ENCODE data around the gene ZNF668.
"Not testable (repeated sequence)": the region's sequence is repeated elsewhere in the genome, so short reads cannot be mapped to it uniquely, and the experiment has no call there.

Gene ZNF668

DNA sequence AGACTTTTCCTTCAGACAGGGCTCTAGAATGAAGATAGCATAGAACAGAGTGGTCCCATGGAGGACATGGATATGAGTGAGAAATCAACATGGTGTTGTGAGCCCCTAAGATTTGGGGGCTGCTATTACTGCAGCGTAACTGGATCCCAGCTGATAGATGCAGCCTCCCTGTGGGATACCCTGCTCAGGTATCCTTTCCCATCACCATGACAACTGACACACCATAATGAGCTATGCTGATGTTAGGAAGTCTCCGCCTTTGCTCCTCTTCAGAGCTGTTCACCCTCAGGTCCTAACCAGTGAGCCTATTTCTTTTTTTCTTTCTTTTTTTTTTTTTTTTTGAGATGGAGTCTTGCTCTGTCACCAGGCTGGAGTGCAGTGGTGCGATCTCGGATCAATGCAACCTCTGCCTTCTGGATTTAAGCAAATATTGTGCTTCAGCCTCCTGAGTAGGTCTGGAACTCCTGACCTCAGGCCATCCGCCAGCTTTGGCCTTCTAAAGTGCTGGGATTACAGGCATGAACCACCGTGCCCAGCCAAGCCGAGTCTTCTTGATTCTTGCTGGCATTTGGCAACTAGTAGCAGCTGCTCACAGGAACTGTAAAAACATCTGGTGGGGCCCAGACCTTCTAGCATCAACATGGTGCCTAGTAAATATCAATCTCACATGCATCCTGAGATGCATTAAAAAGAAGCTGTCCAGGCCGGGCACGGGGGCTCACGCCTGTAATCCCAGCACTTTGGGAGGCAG, 23.6 kb downstream of the ZNF668 start:
- DNase-seq = no peak

DNA sequence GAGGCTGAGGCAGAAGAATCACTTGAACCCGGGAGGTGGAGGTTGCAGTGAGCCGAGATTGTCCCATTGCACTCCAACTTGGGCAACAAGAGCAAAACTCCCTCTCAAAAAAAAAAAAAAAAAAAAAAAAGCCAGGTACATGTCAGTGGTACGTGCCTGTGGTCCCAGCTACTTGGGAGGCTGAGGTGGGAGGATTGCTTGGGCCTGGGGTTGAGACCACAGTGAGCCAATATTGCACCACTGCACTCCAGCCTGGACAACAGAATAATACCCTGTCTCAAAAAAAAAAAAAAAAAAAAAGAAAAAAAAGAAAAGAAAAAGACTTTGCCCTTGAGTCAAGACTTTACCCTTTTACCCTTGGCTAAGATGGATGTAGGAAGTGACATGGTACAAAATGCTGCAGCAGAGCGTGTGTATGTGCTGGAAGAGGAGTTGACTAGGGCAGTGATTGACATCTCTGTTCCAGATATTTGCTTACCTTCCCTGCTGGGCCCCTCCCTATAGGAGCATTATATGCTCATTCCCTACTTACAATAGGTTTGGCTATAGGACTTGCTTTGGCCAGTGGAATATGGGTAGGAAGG, 30.1 kb downstream of the ZNF668 start:
- DNase-seq = no peak

GRCh38 chr16:31043352-31043751, 30.7 kb downstream of the ZNF668 start:
- DNase-seq = no peak

DNA sequence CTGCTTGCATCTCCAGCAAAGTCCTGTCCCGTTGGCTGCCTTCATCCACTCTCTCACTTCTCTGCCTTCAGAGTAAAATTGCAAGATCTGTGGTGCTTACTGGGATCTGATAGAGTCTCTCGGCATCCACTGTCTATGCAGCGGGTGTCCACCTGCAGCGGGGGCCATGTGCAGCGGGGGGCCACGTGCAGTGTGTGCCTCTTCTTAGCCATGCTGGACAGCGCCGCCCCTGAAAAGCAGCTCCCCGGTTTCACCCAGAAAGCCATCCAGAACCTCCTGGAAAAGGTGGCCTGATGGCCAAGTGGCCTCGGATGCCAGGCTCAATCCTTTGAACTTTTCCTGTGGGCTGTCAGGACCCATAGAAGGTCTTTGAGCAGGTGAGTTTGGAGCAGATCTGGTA, 31.2 kb downstream of the ZNF668 start:
- no peak for DNase-seq

- DNase-seq = no peak
Observed at GRCh38 chr16:31038993-31039392, 35.0 kb downstream of the ZNF668 start.

DNA sequence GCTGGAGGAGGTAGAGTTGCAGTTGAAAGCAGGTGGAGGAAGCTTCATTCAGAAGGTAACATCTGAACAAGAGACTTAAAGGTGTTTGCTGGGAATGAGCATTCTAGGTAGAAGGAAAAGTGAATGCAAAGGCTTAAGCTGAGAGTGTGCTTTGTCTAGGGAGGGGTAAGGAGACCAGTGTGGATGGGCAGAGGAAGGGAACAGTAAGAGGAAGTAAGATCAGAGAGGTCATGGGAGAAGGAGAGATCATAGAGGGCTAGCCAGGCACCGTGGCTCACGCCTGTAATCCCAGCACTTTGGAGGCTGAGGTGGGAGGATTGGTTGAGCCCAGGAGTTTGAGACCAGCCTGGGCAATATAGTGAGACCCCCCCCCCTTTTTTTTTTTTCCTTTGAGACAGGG, 37.3 kb downstream of the ZNF668 start:
- no peak for DNase-seq

DNA sequence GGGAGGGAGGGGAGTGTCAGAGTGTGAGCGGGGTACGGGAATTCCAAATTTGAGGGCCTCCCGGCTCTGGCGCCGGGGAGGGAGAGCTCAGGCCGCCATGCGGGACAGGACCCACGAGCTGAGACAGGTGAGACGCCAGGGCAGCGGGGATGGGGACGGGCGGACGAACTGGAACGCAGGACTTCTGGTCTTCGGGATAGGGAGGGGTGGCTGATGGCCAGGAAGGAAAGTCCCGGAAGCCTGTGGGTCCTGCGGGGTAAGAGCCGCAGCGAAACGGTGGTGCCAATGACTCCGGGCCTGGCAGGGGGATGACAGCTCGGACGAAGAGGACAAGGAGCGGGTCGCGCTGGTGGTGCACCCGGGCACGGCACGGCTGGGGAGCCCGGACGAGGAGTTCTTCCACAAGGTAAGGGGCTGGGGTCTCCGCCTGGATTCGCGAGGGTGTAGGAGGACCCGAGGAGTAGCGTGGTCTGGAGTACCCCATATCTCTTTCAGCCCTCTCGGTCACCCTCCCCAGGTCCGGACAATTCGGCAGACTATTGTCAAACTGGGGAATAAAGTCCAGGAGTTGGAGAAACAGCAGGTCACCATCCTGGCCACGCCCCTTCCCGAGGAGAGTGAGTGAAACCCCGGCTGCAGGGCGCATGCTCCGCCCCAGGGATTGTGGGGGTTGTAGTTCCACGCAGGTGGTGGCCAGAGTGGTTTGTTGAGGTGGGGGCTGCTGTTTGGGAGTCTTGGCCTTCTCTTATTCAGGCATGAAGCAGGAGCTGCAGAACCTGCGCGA, 40.1 kb downstream of the ZNF668 start:
- peak; percentile 18 for DNase-seq

DNA sequence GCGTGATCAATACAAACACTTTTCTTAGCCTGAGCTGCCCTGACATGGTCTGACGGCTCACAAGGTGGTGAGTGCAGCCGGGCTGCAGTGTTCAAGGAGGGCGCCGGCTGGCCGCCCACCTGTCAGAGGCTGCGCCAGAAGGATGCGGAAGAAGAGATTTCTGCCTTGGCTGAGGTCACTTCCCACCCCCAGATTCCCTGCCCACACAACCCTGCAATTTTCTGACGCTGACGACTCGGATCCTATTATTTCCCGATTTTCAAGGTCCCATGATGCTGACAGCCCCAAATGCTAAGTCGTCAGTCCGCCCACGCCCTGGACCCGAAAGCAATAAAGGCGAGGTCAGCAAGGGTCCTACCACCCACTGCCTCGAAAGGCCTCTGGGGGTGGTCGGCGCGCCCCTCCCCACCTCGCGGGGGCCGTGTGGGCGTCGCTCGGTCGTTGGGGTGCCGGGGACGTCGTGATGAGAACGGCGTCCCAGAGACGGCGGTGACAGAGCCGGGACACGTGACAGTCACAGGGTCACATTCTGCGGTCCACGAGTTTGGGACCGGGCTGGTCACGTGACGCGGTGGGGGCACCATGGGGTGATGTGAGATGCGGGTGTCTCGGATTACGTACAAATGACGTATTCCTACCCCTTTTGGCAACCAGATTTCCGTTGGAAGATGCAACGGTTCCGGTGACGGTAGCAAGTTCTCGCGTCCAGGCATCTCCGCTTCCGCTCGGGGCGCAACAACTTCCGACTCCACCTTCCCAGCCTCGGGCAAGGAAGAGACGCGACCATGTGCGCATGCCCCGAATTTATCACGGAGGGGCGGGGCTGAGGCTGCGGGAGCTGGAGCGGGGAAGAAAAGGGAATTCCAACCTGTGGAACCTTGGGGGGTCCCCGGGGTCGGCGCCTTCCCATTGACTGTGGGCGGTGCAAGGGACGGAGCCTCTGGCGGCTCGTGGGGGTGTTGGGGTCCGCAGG, 41.0 kb downstream of the ZNF668 start, which contains the start of gene STX4:
Gene STX4, plus strand, starts transcription at position 823 of the 973 bp plus-strand sequence. CDS start 248 bp downstream, outside the sequence.
- peak; percentile 64 for DNase-seq

DNA sequence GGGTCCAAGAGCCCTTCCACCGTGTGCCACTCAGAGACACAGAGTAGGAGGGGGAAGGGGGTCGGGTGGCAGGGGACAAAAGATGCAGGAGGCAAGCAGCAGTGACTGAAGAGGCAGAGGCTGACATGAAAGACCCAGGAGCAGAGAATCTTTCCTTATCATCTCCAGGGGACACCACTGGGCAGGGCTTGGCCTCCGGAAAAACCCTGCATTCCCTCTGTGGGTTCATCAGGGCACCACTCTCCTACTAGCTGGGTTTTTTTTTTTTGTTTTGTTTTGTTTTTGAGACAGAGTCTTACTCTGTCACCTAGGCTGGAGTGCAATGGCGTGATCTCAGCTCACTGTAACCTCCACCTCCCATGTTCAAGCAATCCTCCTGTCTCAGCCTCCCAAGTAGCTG, 42.8 kb downstream of the ZNF668 start:
- DNase-seq = no peak

- DNase-seq = no peak
Observed at GRCh38 chr16:31029272-31029671, 44.8 kb downstream of the ZNF668 start.

DNA sequence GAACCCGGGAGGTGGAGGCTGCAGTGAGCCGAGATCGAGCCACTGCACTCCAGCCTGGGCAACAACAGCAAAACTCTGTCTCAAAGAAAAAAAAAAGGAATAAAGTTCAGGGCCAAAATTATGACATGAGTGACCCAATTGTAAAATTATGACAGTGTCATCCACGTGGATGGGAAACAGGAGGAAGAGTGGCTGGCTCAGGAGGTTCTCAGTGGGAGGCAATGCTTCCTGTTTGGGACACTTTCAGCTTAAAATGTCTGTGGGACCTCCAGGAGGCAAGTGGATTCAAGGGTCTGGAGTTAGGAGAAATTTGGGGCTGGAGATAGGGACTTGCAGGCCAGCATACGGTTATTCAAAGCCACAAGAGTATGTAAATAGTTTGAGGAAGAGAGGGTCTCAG, 48.7 kb downstream of the ZNF668 start:
- DNase-seq = no peak

DNA sequence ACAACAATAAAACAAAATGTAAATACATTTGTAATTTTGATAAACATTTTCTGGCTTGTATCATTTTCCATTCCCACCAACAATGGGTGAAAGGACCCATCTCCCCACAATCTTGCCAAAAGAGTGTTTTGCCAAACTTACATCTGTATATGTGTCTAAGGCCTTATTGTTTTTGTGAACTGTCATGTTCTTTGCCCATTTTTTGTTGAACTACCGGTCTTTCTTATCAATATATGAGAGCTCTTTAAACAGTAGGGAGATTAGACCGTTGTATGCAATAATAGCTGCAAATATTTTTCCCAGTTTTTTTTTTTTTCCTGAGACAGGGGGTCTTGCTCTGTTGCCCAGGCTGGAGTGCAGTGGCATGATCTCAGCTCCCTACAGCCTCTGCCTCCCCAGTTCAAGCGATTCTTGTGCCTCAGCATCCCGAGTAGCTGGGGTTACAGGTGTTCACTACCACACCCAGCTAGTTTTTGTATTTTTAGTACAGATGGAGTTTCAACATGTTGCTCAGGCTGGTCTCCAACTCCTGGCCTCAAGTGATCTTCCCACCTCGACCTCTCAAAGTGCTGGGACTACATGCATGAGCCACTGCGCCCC, 50.3 kb downstream of the ZNF668 start:
- no peak for DNase-seq

DNA sequence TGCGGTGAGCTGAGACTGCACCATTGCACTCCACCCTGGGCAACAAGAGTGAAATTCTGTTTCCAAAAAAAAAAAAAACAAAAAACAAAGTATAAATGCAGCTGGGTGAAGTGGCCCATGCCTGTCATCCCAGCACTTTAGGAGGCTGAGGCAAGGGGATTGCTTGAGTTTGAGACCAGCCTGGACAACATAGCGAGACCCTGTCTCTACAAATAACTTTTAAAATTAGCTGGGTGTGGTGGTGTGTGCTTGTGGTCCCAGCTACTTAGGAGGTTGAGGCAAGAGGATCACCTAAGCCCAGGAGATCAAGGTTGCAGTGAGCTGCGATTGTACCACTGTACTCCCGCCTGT, 50.8 kb downstream of the ZNF668 start:
- no peak for DNase-seq

GRCh38 chr16:31022544-31023251, 51.3 kb downstream of the ZNF668 start:
- DNase-seq = no peak

DNA sequence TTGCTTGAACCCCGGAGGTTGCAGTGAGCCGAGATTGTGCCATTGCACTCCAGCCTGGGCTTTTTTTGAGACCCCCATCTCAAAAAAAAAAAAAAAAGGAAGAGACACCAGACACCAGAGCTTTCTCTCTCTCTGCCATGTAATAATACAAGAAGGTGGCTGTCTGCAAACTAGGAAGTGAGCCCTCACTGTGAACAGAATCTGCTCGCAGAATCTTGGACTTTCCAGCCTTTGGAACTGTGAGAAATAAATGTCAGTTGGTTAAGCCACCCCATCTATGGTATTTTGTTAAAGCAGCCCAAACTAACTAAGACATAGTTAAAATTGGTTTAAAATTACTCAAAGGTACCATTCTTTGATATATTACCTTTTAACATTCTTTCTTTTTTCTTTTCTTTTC, 53.5 kb downstream of the ZNF668 start:
- no peak for DNase-seq

- not testable (repeated sequence) for DNase-seq
Observed at GRCh38 chr16:31017756-31018155, 56.3 kb downstream of the ZNF668 start.

DNA sequence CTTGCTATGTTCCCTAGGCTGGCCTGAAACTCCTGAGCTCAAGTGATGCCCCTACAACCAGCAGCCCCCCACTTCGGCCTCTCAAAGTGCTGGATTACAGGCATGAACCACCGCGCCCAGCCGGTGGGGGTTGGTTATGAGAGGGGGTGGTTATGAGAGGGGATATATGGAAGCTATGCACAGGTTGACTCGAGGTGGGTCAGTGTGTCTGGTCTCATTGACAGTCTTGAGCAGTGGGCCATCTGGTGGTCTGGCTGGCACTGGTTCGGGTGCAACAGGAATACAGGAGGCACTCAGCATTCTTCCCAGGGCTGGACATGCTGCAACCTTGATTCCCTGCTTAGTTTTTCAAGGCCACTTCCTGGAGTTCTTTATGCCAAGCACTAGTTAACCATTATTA, 58.0 kb downstream of the ZNF668 start:
- DNase-seq = no peak

DNA sequence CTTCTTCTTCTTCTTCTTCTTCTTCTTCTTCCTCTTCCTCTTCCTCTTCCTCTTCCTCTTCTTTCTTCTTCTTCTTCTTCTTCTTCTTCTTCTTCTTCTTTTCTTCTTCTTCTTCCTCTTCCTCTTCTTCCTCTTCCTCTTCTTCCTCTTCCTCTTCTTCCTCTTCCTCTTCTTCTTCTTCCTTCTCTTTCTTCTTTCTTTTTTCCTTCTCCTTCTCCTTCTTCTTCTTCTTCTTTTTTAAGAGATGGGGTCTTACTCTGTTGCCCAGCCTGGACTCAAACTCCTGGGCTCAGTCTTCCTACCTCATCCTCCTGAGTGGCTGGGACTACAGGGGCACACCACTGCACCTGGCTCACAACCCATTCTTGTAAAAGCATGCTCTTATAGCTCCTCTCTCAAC, 60.7 kb downstream of the ZNF668 start:
- DNase-seq = not testable (repeated sequence)

GRCh38 chr16:31011815-31012214, 62.2 kb downstream of the ZNF668 start:
- DNase-seq = not testable (repeated sequence)

Measured in NCI-H524 treated with DMSO at 0.1 percent for 48 hours (cell line).